Large intestine (tissue), 3 donors: ENCODE measurements around the gene EHBP1. TPM values are rescaled to one million over a fixed set of nuclear protein-coding genes. Genes with fewer than 3 reads are reported as not detected.
"Not testable (repeated sequence)": the region's sequence is repeated elsewhere in the genome, so short reads cannot be mapped to it uniquely, and the experiment has no call there.

Experiments used
- DNase-seq, 2 donors: peaks; one replicate each; pipeline versions ENCODE4 v3.0.0 to v3.0.0-alpha.2; 2013
- H3K27ac ChIP-seq: one replicate; pipeline ENCODE4 v1.5.1; 2013; ENCODE audit warnings: low read length
- H3K27me3 ChIP-seq: 2 replicates; pipeline ENCODE4 v1.6.1; 2013; ENCODE audit warnings: low read length; ENCODE audit not compliant: control insufficient read depth, insufficient read depth
- H3K36me3 ChIP-seq: 2 replicates; pipeline ENCODE4 v1.6.1; 2013; ENCODE audit warnings: low read length; ENCODE audit not compliant: control insufficient read depth, insufficient read depth
- H3K4me1 ChIP-seq: one replicate; pipeline ENCODE4 v1.6.1; 2013; ENCODE audit warnings: low read length; ENCODE audit not compliant: control insufficient read depth, insufficient read depth
- H3K4me3 ChIP-seq: one replicate; pipeline ENCODE4 v1.5.1; 2013; ENCODE audit warnings: low read length
- H3K9me3 ChIP-seq: one replicate; pipeline ENCODE4 v1.6.1; 2013; ENCODE audit warnings: mild to moderate bottlenecking, low read depth, low read length, moderate library complexity; ENCODE audit not compliant: control insufficient read depth
- WGBS: methylation state at CpG from one replicate; pipeline ENCODE4 v1.1.5; 2013; ENCODE audit warnings: low lambda C conversion rate; ENCODE audit not compliant: insufficient coverage; 5-methylcytosine and 5-hydroxymethylcytosine counted together
- polyA plus RNA-seq: library from polyadenylated mRNA; unstranded; fragments of 120-200 nt; gene quantifications from one replicate; pipeline ENCODE4 v1.2.1, GENCODE V29; 2013

Gene EHBP1
- polyA plus RNA-seq, 1 donor = 30.7 TPM

GRCh38 chr2:63007813-63008458 lies 302.4 kb downstream of the EHBP1 start:
- Histone ChIP-seq H3K4me3 (no peak overlapping the region), H3K4me1 (no peaks in the 10 kb centered on the region), H3K27ac (no peak overlapping the region), H3K27me3 (no peaks in the 10 kb centered on the region), H3K9me3 (no peaks in the 10 kb centered on the region), H3K36me3 (peaks cover 2% of the 10 kb centered on the region)
- no peak for DNase-seq

- no peaks in the 10 kb centered on the region for H3K9me3 ChIP-seq
- no peak overlapping the region for H3K4me3 ChIP-seq
- peaks cover 6% of the 10 kb centered on the region for H3K36me3 ChIP-seq
- H3K27ac ChIP-seq = no peak overlapping the region
- no peaks in the 10 kb centered on the region for H3K4me1 ChIP-seq
- no peak for DNase-seq
- no peaks in the 10 kb centered on the region for H3K27me3 ChIP-seq
- WGBS = 20% methylated on average over 1 of the region's 1 CpG
These were observed 303.3 kb downstream of the EHBP1 start for GRCh38 chr2:63008838-63009237.

- Histone ChIP-seq H3K27ac (no peak overlapping the region), H3K4me1 (no peaks in the 10 kb centered on the region), H3K27me3 (no peaks in the 10 kb centered on the region), H3K4me3 (no peak overlapping the region), H3K36me3 (peaks cover 6% of the 10 kb centered on the region), H3K9me3 (no peaks in the 10 kb centered on the region)
- peak; percentile 14 to 66 for DNase-seq
These were observed 304.0 kb downstream of the EHBP1 start for GRCh38 chr2:63009490-63009889.

GRCh38 chr2:63012541-63012940 lies 307.0 kb downstream of the EHBP1 start:
- Histone ChIP-seq H3K4me1 (no peaks in the 10 kb centered on the region), H3K9me3 (no peaks in the 10 kb centered on the region), H3K4me3 (no peak overlapping the region), H3K36me3 (peaks cover 10% of the 10 kb centered on the region), H3K27ac (no peak overlapping the region), H3K27me3 (no peaks in the 10 kb centered on the region)
- WGBS = 83% methylated on average over 1 of the region's 1 CpG
- DNase-seq = no peak

GRCh38 chr2:63013438-63013837 lies 307.9 kb downstream of the EHBP1 start:
- 94% methylated on average over 4 of the region's 8 CpGs for WGBS
- H3K4me3 ChIP-seq = no peak overlapping the region
- H3K27me3 ChIP-seq = no peaks in the 10 kb centered on the region
- DNase-seq = no peak
- no peaks in the 10 kb centered on the region for H3K4me1 ChIP-seq
- no peak overlapping the region for H3K27ac ChIP-seq
- peaks cover 10% of the 10 kb centered on the region for H3K36me3 ChIP-seq
- no peaks in the 10 kb centered on the region for H3K9me3 ChIP-seq

- H3K4me1 ChIP-seq = no peaks in the 10 kb centered on the region
- H3K27ac ChIP-seq = no peak overlapping the region
- no peak for DNase-seq
- WGBS = 100% methylated on average over 2 of the region's 3 CpGs
- peaks cover 10% of the 10 kb centered on the region for H3K36me3 ChIP-seq
- no peak overlapping the region for H3K4me3 ChIP-seq
- H3K27me3 ChIP-seq = no peaks in the 10 kb centered on the region
- H3K9me3 ChIP-seq = no peaks in the 10 kb centered on the region
These were observed 309.9 kb downstream of the EHBP1 start for GRCh38 chr2:63015389-63015788.

GRCh38 chr2:63018439-63018838 lies 312.9 kb downstream of the EHBP1 start:
- no peak for DNase-seq
- Histone ChIP-seq H3K4me1 (no peaks in the 10 kb centered on the region), H3K27me3 (no peaks in the 10 kb centered on the region), H3K9me3 (no peaks in the 10 kb centered on the region), H3K4me3 (no peak overlapping the region), H3K36me3 (peaks cover 9% of the 10 kb centered on the region), H3K27ac (no peak overlapping the region)
- 100% methylated on average over 1 of the region's 2 CpGs for WGBS

GRCh38 chr2:63019686-63020085 lies 314.2 kb downstream of the EHBP1 start:
- not testable (repeated sequence) for H3K27me3 ChIP-seq, H3K36me3 ChIP-seq, H3K4me1 ChIP-seq, H3K4me3 ChIP-seq, H3K27ac ChIP-seq, DNase-seq, H3K9me3 ChIP-seq
- WGBS = 100% methylated on average over 3 of the region's 8 CpGs

GRCh38 chr2:63023444-63023843 lies 317.9 kb downstream of the EHBP1 start:
- peak in 1 of 2 donors; percentile 9 for DNase-seq

GRCh38 chr2:63027220-63027619 lies 321.7 kb downstream of the EHBP1 start:
- WGBS = no CpG with 5 or more reads among the region's 2 CpGs
- DNase-seq = no peak
- H3K4me3 ChIP-seq = no peak overlapping the region
- H3K4me1 ChIP-seq = no peaks in the 10 kb centered on the region
- no peaks in the 10 kb centered on the region for H3K9me3 ChIP-seq
- no peaks in the 10 kb centered on the region for H3K27me3 ChIP-seq
- H3K36me3 ChIP-seq = peaks cover 10% of the 10 kb centered on the region
- no peak overlapping the region for H3K27ac ChIP-seq

More at GRCh38 chr2:63023444-63023843, 317.9 kb downstream of the EHBP1 start:
- H3K27me3 ChIP-seq = no peaks in the 10 kb centered on the region
- peaks cover 11% of the 10 kb centered on the region for H3K36me3 ChIP-seq
- H3K4me3 ChIP-seq = no peak overlapping the region
- no peak overlapping the region for H3K27ac ChIP-seq
- H3K9me3 ChIP-seq = no peaks in the 10 kb centered on the region
- no peaks in the 10 kb centered on the region for H3K4me1 ChIP-seq
- no CpG with 5 or more reads among the region's 1 CpG for WGBS

- no peaks in the 10 kb centered on the region for H3K4me1 ChIP-seq
- H3K9me3 ChIP-seq = no peaks in the 10 kb centered on the region
- H3K27me3 ChIP-seq = no peaks in the 10 kb centered on the region
- H3K27ac ChIP-seq = no peak overlapping the region
- DNase-seq = no peak
- H3K4me3 ChIP-seq = no peak overlapping the region
- WGBS = no CpG with 5 or more reads among the region's 1 CpG
- H3K36me3 ChIP-seq = peaks cover 10% of the 10 kb centered on the region
These were observed 323.5 kb downstream of the EHBP1 start for GRCh38 chr2:63029058-63029457.
